GM12878 (cell line): ENCODE results near the gene SYPL1. TPM values are rescaled to one million over a fixed set of nuclear protein-coding genes. Genes with fewer than 3 reads are reported as not detected.

Experiments
- ATAC-seq: fragments of 200-7000 bp; cut with Tn5 transposase; 3 replicates; pipeline ENCODE4 v1.9.1; 2020; ENCODE audit warnings: mild to moderate bottlenecking, moderate library complexity
- BruUV-seq: library from RNA; stranded (reverse); fragments of 400-500 nt; replicated peaks from 2 replicates; lab custom pipeline; 2021; lab: Mats Ljungman, UMichigan
- CTCF ChIA-PET: fragments of 300-600 bp; sonication (Branson Sonifier 250); formaldehyde crosslinking; extraction: SDS; loops from one replicate; lab custom pipeline; 2021; ENCODE audit warnings: inconsistent platforms; lab: Yijun Ruan, JAX
- POLR2A ChIA-PET: fragments of 350-600 bp; formaldehyde crosslinking; extraction: SDS; loops from one replicate; lab custom pipeline; 2021; ENCODE audit warnings: inconsistent platforms; lab: Charles Lee
- RAD21 ChIA-PET: fragments of 300-600 bp; sonication (Branson Sonifier 250); formaldehyde crosslinking; loops from one replicate; lab custom pipeline; 2023; ENCODE audit warnings: antibody characterized with exemption; ENCODE audit not compliant: unreplicated experiment; lab: Charles Lee
- SMC1A ChIA-PET: fragments of 300-600 bp; sonication (Branson Sonifier 250); formaldehyde crosslinking; loops from one replicate; lab custom pipeline; 2023; ENCODE audit not compliant: unreplicated experiment, uncharacterized antibody; lab: Charles Lee
- DNase-seq: peaks from one replicate; pipeline ENCODE4 v3.0.0-alpha.2; 2011; ENCODE audit warnings: low read depth, low spot score
- FAIRE-seq: peaks from 3 replicates; lab custom pipeline; 2011; peaks lifted over from hg19 to GRCh38; lab: Jason Lieb, UNC
- H2AFZ ChIP-seq: 2 replicates; pipeline ENCODE4 v1.6.0; 2011; ENCODE audit warnings: low read depth, low read length, control low read depth; ENCODE audit not compliant: control insufficient read depth
- H3K27ac ChIP-seq: 2 replicates; pipeline ENCODE4 v1.5.1; 2011; ENCODE audit warnings: control low read depth; ENCODE audit not compliant: control insufficient read depth, insufficient read depth
- H3K27me3 ChIP-seq, 2 experiments: replicated peaks in 1 of 2; 2 replicates each; pipeline versions ENCODE4 v1.6.0 to v1.6.1; 2011; ENCODE audit warnings: low read length in 1 of 2; ENCODE audit not compliant: control insufficient read depth in 2 of 2, insufficient read depth in 2 of 2
- H3K36me3 ChIP-seq, 2 experiments: 2 replicates each; pipeline ENCODE4 v1.5.1; 2011; ENCODE audit warnings: low read length in 1 of 2; ENCODE audit not compliant: control insufficient read depth in 2 of 2, insufficient read depth in 2 of 2
- H3K4me1 ChIP-seq: 2 replicates; pipeline ENCODE4 v1.6.1; 2011; ENCODE audit warnings: mild to moderate bottlenecking, low read length, moderate library complexity, mixed read lengths; ENCODE audit not compliant: control insufficient read depth, insufficient read depth
- H3K4me2 ChIP-seq: 2 replicates; pipeline ENCODE4 v1.6.0; 2011; ENCODE audit warnings: control low read depth; ENCODE audit not compliant: control insufficient read depth, insufficient read depth
- H3K4me3 ChIP-seq: fragments of 200-600 bp; sonication (generic); 2 replicates; pipeline ENCODE4 v1.5.1; 2016
- H3K79me2 ChIP-seq: 2 replicates; pipeline ENCODE4 v1.6.0; 2011; ENCODE audit warnings: low read length; ENCODE audit not compliant: control insufficient read depth, insufficient read depth
- H3K9ac ChIP-seq: 2 replicates; pipeline ENCODE4 v1.8.0; 2011; ENCODE audit warnings: low read length, control low read depth, mixed read lengths; ENCODE audit not compliant: control insufficient read depth, insufficient read depth
- H3K9me3 ChIP-seq: replicated peaks from 3 replicates; pipeline ENCODE4 v1.5.1; 2011; ENCODE audit warnings: mild to moderate bottlenecking, low read length; ENCODE audit not compliant: control insufficient read depth, insufficient read depth
- H4K20me1 ChIP-seq: 2 replicates; pipeline ENCODE4 v1.6.0; 2011; ENCODE audit not compliant: control insufficient read depth, insufficient read depth
- BACH1 ChIP-seq: fragments of 450-650 bp; IDR thresholded peaks from 2 replicates; pipeline ENCODE4 v1.6.1; 2017; ENCODE audit warnings: mild to moderate bottlenecking, borderline replicate concordance
- CEBPZ ChIP-seq: fragments of 150-350 bp; IDR thresholded peaks from 2 replicates; pipeline ENCODE4 v1.6.1; 2016; ENCODE audit warnings: low read depth, low read length
- EGR1 ChIP-seq, 2 experiments: IDR thresholded peaks; 1 replicate in 1 of 2; 2 replicates in 1 of 2; pipeline ENCODE4 v1.6.1; 2011 to 2012; ENCODE audit warnings: low read depth in 2 of 2, low read length in 2 of 2, borderline replicate concordance in 1 of 2, mild to moderate bottlenecking in 1 of 2, moderate library complexity in 1 of 2
- FOXK2 ChIP-seq: fragments of 450-650 bp; IDR thresholded peaks from 2 replicates; pipeline ENCODE4 v1.6.1; 2017; ENCODE audit warnings: mild to moderate bottlenecking, moderate library complexity
- IKZF1 ChIP-seq: fragments of 450-650 bp; conservative IDR thresholded peaks from 2 replicates; pipeline ENCODE4 v1.6.1; 2017; ENCODE audit warnings: antibody characterized with exemption, mild to moderate bottlenecking
- IRF4 ChIP-seq: IDR thresholded peaks from 2 replicates; pipeline ENCODE4 v1.6.1; 2011; ENCODE audit warnings: low read depth, low read length
- NFIC ChIP-seq: IDR thresholded peaks from 2 replicates; pipeline ENCODE4 v1.6.1; 2012; ENCODE audit warnings: low read depth, mild to moderate bottlenecking, inconsistent platforms, low read length, moderate library complexity
- NR2C1 ChIP-seq: fragments of 450-650 bp; IDR thresholded peaks from 2 replicates; pipeline ENCODE4 v1.6.1; 2017; ENCODE audit warnings: antibody characterized with exemption, mild to moderate bottlenecking, moderate library complexity
- PAX5 ChIP-seq: IDR thresholded peaks from 2 replicates; pipeline ENCODE4 v1.6.1; 2011; ENCODE audit warnings: low read depth, low read length, borderline replicate concordance
- RELB ChIP-seq: fragments of 450-650 bp; IDR thresholded peaks from 2 replicates; pipeline ENCODE4 v1.6.1; 2017; ENCODE audit warnings: low read depth, mild to moderate bottlenecking, moderate library complexity
- STAT1 ChIP-seq: fragments of 450-650 bp; conservative IDR thresholded peaks from 2 replicates; pipeline ENCODE4 v1.6.1; 2014; ENCODE audit warnings: antibody characterized with exemption, mild to moderate bottlenecking
- STAT3 ChIP-seq: IDR thresholded peaks from 2 replicates; pipeline ENCODE4 v1.6.1; 2011; ENCODE audit warnings: low read depth, low read length, improper control_type of control experiment
- SUPT20H ChIP-seq: IDR thresholded peaks from 2 replicates; pipeline ENCODE4 v1.6.1; 2011; ENCODE audit warnings: low read depth, mild to moderate bottlenecking, low read length, moderate library complexity, borderline replicate concordance; ENCODE audit not compliant: control insufficient read depth
- TARDBP ChIP-seq: IDR thresholded peaks from 2 replicates; pipeline ENCODE4 v1.6.1; 2016; ENCODE audit warnings: borderline replicate concordance
- YBX1 ChIP-seq: fragments of 450-650 bp; IDR thresholded peaks from 2 replicates; pipeline ENCODE4 v1.6.1; 2016; ENCODE audit warnings: antibody characterized with exemption
- WGBS: methylation state at CpG from one replicate; pipeline ENCODE4 v1.1.6; 2016; ENCODE audit warnings: low lambda C conversion rate; ENCODE audit not compliant: insufficient replicate concordance, insufficient coverage; ENCODE audit errors: missing lambda C conversion rate; 5-methylcytosine and 5-hydroxymethylcytosine counted together
- in situ Hi-C: fragments of 300-500 bp; cut with MboI; formaldehyde crosslinking; loops from 9 replicates; pipeline ENCODE4 v1.14.3; 2018; ENCODE audit warnings: mixed read lengths
- intact Hi-C: fragments of 100-400 bp; cut with micrococcal nuclease; formaldehyde crosslinking; loops from one replicate; pipeline ENCODE4 v1.14.2; 2022; ENCODE audit not compliant: unreplicated experiment
- polyA plus RNA-seq, 11 experiments: library from polyadenylated mRNA; depleted of rRNA in 4 of 11; unstranded in 6 of 11; stranded (reverse) in 5 of 11; fragments of >200 nt; fragmentation: Nextera tagmentation in 4 of 11; fragmentation: Illumina TruSeq in 1 of 11; extraction: Ambion mirVana in 4 of 11; extraction: Trizol in 1 of 11; gene quantifications; 1 replicate in 1 of 11; 2 replicates in 10 of 11; pipeline versions ENCODE4 v1.2.1 to v1.2.3, GENCODE V29; 2011 to 2016; ENCODE audit warnings: inconsistent platforms in 2 of 11, missing spikeins in 2 of 11, low read depth in 1 of 11
- total RNA-seq, 4 experiments: library from RNA; depleted of rRNA in 3 of 4; stranded (reverse); fragments of >200 nt in 3 of 4; fragmentation: Illumina TruSeq in 1 of 4; extraction: Trizol in 1 of 4; gene quantifications; 2 replicates each; pipeline versions ENCODE4 v1.2.1 to v1.2.3, GENCODE V29; 2013 to 2021
- TF ChIP-seq, protein P1 (sequence below): fragments of 450-650 bp; IDR thresholded peaks from 2 replicates; pipeline ENCODE4 v1.6.1; 2017; ENCODE audit warnings: borderline replicate concordance

Gene SYPL1
- total and polyA plus RNA-seq, 10 of the 15 experiments (the other 5 are each of a cell fraction or from before 2014, with no cell fraction given) = 34.5 to 177 (median 87.3) TPM

GRCh38 chr7:106048706-106049020 is 63.4 kb downstream of the SYPL1 start (continued):
- TF ChIP-seq IKZF1 = no peak
- no peak for TF ChIP-seq STAT1
- no peak for TF ChIP-seq FOXK2
- no peak for TF ChIP-seq TARDBP

GRCh38 chr7:106047818-106048705 is 64.0 kb downstream of the SYPL1 start:
- Histone ChIP-seq H3K4me3 (no peak overlapping the region), H3K36me3 (no peaks in the 10 kb centered on the region), H2AFZ (no peak overlapping the region), H4K20me1 (no peaks in the 10 kb centered on the region), H3K27ac (no peak overlapping the region), H3K27me3 (peaks cover 1 to 6% of the 10 kb centered on the region in 2 experiments; a peak in 2 of 4 replicates), H3K4me1 (no peaks in the 10 kb centered on the region), H3K4me2 (no peak overlapping the region), H3K9ac (no peak overlapping the region), H3K9me3 (no peaks in the 10 kb centered on the region), H3K79me2 (no peaks in the 10 kb centered on the region)
- ATAC-seq (no peak), FAIRE-seq (no peak), DNase-seq (no peak)
- POLR2A ChIA-PET = no interaction called here
- no TSS peak for BruUV-seq
- in situ Hi-C loops (no loop called here), intact Hi-C loops (no loop called here)
- RAD21 ChIA-PET = interaction anchor here (1.4 to 2.8 kb wide), 2 partner anchors 107 to 288 kb away, joined by 7 to 19 read pairs; no protein-coding TSS in a partner anchor
- 46% methylated on average over 10 of the region's 10 CpGs for WGBS
- CTCF ChIA-PET = interaction anchor here (0.6 to 8.4 kb wide), 12 partner anchors 9 to 394 kb away, joined by 3 to 163 read pairs (median 6); no protein-coding TSS in a partner anchor
- SMC1A ChIA-PET = interaction anchor here (0.7 to 2.5 kb wide), 8 partner anchors 8 to 287 kb away, joined by 3 to 10 read pairs (median 6); no protein-coding TSS in a partner anchor
- TF ChIP-seq STAT3 (no peak), NFIC (no peak), BACH1 (no peak), EGR1 (IDR thresholded peaks at IDR 0.05; ENCODE audit: borderline replicate concordance in 1 of 2, low read depth in 2 of 2, low read length in 2 of 2) (no peak), YBX1 (no peak), SUPT20H (no peak), CEBPZ (no peak), NR2C1 (no peak), IRF4 (no peak), PAX5 (no peak), STAT1 (no peak), RELB (no peak)
- TF ChIP-seq, protein P1, sequence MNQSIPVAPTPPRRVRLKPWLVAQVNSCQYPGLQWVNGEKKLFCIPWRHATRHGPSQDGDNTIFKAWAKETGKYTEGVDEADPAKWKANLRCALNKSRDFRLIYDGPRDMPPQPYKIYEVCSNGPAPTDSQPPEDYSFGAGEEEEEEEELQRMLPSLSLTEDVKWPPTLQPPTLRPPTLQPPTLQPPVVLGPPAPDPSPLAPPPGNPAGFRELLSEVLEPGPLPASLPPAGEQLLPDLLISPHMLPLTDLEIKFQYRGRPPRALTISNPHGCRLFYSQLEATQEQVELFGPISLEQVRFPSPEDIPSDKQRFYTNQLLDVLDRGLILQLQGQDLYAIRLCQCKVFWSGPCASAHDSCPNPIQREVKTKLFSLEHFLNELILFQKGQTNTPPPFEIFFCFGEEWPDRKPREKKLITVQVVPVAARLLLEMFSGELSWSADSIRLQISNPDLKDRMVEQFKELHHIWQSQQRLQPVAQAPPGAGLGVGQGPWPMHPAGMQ = no peak
